Neural crest cell (in vitro differentiated cells): ENCODE data around the gene B4GALNT3. TPM values are rescaled to one million over a fixed set of nuclear protein-coding genes. Genes with fewer than 3 reads are reported as not detected.
"Not testable (repeated sequence)": the region's sequence is repeated elsewhere in the genome, so short reads cannot be mapped to it uniquely, and the experiment has no call there.

Experiments used
- DNase-seq: peaks from one replicate; pipeline ENCODE4 v3.0.0; 2021; ENCODE audit warnings: low read depth, mixed read lengths, low spot score
- H3K27ac Mint-ChIP-seq: one replicate; pipeline ENCODE4 v1.8.0; 2021; ENCODE audit warnings: mild to moderate bottlenecking, mixed read lengths; ENCODE audit not compliant: unreplicated experiment
- H3K27me3 Mint-ChIP-seq: 2 replicates; pipeline ENCODE4 v1.8.0; 2021; ENCODE audit warnings: low read depth, mild to moderate bottlenecking, mixed read lengths
- H3K36me3 Mint-ChIP-seq: 2 replicates; pipeline ENCODE4 v1.8.0; 2021; ENCODE audit warnings: low read depth, mild to moderate bottlenecking, mixed read lengths
- H3K4me1 Mint-ChIP-seq: 2 replicates; pipeline ENCODE4 v1.8.0; 2021; ENCODE audit warnings: mixed read lengths
- H3K4me3 Mint-ChIP-seq: one replicate; pipeline ENCODE4 v1.8.0; 2021; ENCODE audit warnings: mild to moderate bottlenecking, mixed read lengths
- H3K9me3 Mint-ChIP-seq: 2 replicates; pipeline ENCODE4 v1.8.0; 2021; ENCODE audit warnings: mixed read lengths
- CTCF ChIP-seq: fragments of 200-600 bp; sonication (generic); conservative IDR thresholded peaks from 2 replicates; pipeline ENCODE4 v1.5.0; 2021; ENCODE audit warnings: antibody characterized with exemption, mild to moderate bottlenecking
- total RNA-seq: library from RNA; stranded (reverse); gene quantifications from 2 replicates; pipeline ENCODE4 v1.2.1, GENCODE V29; 2021

The B4GALNT3 gene
- total RNA-seq, 1 donor from 2014 or later = 2.6 TPM

GRCh38 chr12:573232-573631 lies 113.5 kb downstream of the B4GALNT3 start:
- no peak for DNase-seq
- H3K36me3 Mint-ChIP-seq = no peaks in the 10 kb centered on the region
- no peak for TF ChIP-seq CTCF
- H3K27me3 Mint-ChIP-seq = no peaks in the 10 kb centered on the region
- H3K27ac Mint-ChIP-seq = no peak overlapping the region
- peaks cover 43% of the 10 kb centered on the region for H3K4me1 Mint-ChIP-seq
- H3K9me3 Mint-ChIP-seq = no peaks in the 10 kb centered on the region
- no peak overlapping the region for H3K4me3 Mint-ChIP-seq

GRCh38 chr12:574475-575128 lies 114.9 kb downstream of the B4GALNT3 start:
- no peaks in the 10 kb centered on the region for H3K36me3 Mint-ChIP-seq
- no peak for TF ChIP-seq CTCF
- H3K4me1 Mint-ChIP-seq = peaks cover 51% of the 10 kb centered on the region
- H3K27ac Mint-ChIP-seq = no peak overlapping the region
- no peaks in the 10 kb centered on the region for H3K27me3 Mint-ChIP-seq
- no peak for DNase-seq
- H3K9me3 Mint-ChIP-seq = no peaks in the 10 kb centered on the region
- H3K4me3 Mint-ChIP-seq = no peak overlapping the region

- no peak for DNase-seq
- Mint-ChIP-seq H3K9me3 (no peaks in the 10 kb centered on the region), H3K4me3 (no peak overlapping the region), H3K36me3 (no peaks in the 10 kb centered on the region), H3K27ac (peak overlapping the region; percentile 84), H3K27me3 (no peaks in the 10 kb centered on the region), H3K4me1 (peaks cover 51% of the 10 kb centered on the region)
- TF ChIP-seq CTCF = no peak
These were observed 115.4 kb downstream of the B4GALNT3 start for GRCh38 chr12:575129-575502.

- Mint-ChIP-seq H3K36me3 (no peaks in the 10 kb centered on the region), H3K27ac (no peak overlapping the region), H3K9me3 (no peaks in the 10 kb centered on the region), H3K4me3 (no peak overlapping the region), H3K4me1 (peaks cover 52% of the 10 kb centered on the region), H3K27me3 (no peaks in the 10 kb centered on the region)
- peak; percentile 100 for TF ChIP-seq CTCF
- peak; percentile 87 for DNase-seq
These were observed 116.3 kb downstream of the B4GALNT3 start for GRCh38 chr12:575948-576614.

- no peak for TF ChIP-seq CTCF
- DNase-seq = no peak
- no peak overlapping the region for H3K4me3 Mint-ChIP-seq
These were observed 116.9 kb downstream of the B4GALNT3 start for GRCh38 chr12:576615-577110.

GRCh38 chr12:577994-578747 lies 118.4 kb downstream of the B4GALNT3 start:
- Mint-ChIP-seq H3K4me3 (peak overlapping the region; percentile 31), H3K4me1 (peaks cover 49% of the 10 kb centered on the region), H3K27ac (peak overlapping the region; percentile 85)
- H3K9me3 Mint-ChIP-seq, DNase-seq, H3K27me3 Mint-ChIP-seq, H3K36me3 Mint-ChIP-seq: not testable (repeated sequence)

More at GRCh38 chr12:576615-577110, 116.9 kb downstream of the B4GALNT3 start:
- Mint-ChIP-seq H3K27ac (no peak overlapping the region), H3K4me1 (peaks cover 47% of the 10 kb centered on the region), H3K9me3 (no peaks in the 10 kb centered on the region), H3K36me3 (no peaks in the 10 kb centered on the region), H3K27me3 (no peaks in the 10 kb centered on the region)
